ENCODE data around the gene NRXN3.

The NRXN3 gene

DNA sequence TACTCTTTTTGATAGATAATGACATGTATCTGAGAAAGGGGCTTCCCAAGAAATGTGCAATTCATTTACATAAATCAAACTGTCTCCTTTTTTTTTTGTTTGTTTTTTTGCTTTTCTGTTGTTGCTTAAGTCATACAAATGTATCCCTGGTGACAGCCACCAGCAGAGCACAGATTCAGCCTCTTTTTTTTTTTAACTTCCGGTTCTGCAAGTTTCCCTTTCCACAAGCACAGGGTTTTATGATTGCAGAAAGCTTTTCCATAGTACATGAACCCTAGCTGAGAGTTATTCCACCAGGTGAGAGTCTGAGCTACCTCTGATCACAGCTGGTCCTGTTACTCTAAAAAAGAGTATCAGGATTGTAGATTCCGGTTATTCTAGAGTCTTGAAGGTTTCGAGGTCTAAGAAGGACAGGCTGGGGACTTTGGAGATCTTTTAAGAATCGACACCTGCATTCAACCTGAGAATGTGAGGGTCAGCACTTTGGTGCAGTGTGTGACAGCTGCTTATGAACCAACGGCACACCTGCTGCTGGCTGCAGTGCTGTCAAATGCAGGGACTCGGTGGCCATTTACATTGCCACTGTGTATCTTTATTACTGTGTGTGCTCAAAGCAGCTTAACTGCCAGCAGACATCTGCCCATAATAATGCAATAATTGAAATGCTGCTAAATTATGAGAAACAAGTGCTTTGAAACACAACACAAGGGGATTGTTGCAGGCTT, 551.7 kb downstream of the NRXN3 start:
- DNase-seq (ENCODE audit: low read depth) = no peak

DNA sequence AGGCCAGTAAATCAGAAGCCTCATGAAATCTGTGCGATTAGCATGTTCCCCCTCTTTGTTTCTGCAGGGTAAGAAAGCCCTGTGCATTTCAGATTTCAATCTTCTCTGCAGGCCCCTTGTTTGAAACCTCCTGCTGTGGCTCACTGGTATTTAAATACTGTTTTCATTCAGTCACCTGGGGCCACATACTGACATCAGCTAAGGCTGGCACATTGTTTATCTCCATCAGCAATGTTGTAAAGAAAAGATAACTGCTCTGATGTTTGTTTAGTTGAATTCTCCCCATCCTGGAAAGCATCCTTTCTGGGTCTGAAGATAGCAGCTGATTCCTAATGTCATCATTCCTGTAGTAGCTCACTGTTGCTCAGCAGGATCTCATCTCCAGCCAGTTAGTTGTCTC, 554.9 kb downstream of the NRXN3 start:
- no peak for DNase-seq (ENCODE audit: low read depth)

DNA sequence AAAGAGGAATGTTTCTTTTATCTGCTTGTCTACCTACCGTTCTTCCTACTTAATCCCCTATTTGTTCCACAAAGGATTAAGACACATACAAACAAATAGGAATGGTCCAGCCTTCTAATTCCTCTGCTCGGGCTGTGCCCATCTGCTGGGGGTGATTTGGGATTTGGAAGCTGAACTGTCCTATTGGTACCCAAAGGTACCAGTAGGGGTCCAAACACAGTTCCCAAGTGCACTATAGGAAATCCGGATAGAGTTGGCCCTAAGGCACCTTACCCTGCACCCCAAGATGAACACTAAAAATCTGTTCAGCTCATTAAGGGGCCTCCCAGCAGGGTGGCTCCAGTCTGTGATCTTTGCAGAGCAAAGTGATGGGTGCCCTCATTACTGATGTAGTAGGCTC, 566.9 kb downstream of the NRXN3 start:
- no peak for DNase-seq (ENCODE audit: low read depth)

DNA sequence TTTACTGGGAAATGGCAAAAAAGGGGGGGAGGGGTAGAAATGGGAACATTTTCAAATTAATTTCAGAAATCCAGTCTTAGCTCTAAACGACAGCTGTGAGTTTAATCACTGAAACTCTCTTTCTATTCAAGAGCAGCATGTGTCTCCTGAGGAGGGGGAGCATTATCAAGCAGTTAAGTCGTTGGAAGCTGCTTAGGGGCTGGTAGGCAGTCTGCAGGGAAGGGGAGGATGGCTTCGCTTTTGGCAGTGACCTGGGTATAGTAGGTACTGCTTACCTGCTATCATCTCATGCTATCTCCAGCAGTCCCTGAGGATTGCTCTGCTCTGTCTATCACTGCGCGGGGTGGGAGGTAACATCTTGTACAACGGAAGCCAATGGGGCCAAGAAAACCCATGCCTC, 567.4 kb downstream of the NRXN3 start:
- no peak for DNase-seq (ENCODE audit: low read depth)

DNA sequence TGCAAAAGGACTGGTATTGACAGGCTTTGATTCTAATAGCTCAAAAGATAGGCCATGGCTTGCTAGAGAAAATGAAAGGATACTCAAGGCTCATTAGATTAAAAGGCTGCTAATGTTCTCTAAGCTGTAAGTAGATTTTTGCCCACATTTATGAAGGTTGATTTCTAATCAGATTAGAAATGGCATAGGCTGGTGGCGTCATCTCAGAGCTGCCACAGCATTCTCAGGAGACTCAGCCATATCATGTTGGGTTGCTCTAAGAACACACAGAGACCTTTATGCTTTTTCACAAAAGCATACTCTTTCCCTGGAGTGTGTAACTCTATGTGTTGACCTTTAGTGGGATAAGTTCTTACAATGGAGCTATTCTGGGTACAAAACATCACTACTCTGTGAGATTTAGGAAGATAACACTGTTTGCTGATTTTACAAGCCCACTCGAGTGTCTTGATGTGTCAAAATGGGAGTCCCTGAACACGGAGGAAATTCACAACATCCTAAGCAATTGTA, 576.0 kb downstream of the NRXN3 start:
- no peak for DNase-seq (ENCODE audit: low read depth)

DNA sequence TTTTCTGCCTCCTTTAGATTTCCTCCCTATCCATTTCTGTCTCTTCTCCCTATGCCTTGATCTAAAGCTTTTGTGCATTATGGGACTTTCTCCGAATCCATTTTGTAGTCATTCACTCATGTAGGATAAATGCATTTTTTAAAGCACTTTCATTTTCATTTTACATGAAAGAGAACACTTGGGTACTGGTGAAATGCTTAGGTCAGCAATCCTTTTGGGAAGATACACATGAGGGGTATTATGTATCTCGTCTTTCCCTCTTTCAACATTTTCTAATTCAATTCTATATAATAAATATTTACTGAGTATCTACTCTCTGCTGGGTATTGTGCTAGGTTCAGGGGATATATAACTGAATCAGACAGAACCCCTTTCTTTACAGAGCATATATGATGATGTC, 577.6 kb downstream of the NRXN3 start:
- DNase-seq (ENCODE audit: low read depth) = no peak

DNA sequence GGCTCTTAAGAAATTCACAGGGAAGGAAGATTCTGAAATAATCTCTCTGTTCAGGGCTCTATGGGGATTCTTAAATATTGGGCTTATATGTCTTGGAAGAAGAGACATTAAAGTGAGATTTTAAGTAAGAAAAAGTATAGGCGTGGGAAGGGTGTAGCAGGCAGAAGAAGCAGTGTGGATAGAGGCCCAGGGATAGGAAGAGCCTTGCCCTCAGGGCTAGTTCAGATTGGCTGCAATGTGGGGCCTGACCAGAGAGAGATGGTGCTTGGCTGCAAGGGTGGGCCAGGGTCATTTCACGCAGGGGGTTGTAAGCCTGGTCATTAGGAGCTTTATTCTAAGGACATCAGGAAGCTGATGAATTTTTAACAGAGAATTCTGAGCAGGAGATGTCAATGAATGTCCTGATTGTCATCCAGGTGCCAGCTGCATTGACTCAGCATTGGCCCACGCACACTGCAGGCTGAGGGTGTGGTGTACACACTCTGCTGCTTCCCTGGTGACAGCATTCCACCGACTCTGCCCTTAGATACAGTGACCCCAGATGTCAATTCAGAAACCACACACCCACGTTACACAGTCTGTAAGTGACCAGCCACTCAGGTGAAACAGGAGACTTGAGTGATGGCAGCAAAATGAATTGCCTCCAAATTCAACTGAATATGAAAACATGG, 582.5 kb downstream of the NRXN3 start:
- no peak for DNase-seq (ENCODE audit: low read depth)

DNA sequence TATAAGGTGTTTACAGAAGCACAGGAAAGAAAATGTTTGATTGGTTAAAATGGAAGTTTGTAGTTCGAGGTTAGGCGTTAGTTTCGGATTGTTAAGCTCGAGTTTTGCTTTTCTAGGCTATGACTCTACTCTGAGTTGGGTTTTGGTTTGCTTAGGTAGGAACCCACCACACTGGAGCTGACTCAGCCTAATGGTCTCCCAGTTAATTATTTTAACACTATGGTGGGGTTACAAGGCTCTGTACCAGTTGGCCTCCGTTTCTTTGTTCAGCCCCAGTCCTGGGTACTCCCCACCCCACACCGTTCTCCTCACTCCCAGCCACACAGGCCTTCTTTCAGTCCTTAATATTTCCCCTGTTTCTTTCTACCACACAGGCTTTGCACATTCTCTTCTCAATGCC, 583.9 kb downstream of the NRXN3 start:
- no peak for DNase-seq (ENCODE audit: low read depth)

DNA sequence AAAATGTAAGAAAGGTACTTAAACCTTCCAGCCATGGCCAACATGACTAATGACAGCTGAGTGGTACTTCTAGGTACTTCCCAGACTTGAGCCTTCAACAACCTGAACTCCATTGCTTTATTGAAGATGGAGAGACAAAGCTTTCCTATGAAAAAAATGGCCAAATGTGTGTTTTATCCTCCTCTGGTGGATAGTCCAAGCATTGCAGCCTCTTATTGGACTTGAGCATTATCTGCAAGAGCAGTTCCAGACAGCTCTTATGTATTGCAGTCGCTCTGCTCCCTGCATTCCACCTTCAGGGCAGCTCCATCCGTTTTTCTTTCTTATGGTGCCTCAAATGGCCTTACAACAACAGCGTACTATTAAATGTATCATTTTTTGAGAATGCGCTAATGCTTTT, 588.2 kb downstream of the NRXN3 start:
- no peak for DNase-seq (ENCODE audit: low read depth)

DNA sequence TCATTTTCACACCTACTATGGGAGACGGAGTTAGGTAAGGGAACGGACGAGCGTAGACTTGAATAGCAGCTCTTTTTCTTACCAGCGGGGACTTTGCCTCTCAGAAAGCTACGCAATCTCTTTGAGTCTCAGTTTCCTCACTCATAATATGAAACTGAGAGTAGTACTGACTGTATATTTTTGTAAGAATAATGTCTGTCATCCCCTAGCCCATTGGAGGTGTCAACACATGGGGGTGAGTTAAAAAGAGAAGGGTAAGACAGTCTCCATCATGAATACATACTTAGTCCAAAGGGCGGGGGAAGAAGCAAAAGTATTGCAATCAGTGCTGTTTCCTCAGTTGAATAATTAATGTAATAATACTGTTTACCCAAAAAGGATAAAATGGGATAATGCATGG, 592.2 kb downstream of the NRXN3 start:
- DNase-seq (ENCODE audit: low read depth) = no peak

DNA sequence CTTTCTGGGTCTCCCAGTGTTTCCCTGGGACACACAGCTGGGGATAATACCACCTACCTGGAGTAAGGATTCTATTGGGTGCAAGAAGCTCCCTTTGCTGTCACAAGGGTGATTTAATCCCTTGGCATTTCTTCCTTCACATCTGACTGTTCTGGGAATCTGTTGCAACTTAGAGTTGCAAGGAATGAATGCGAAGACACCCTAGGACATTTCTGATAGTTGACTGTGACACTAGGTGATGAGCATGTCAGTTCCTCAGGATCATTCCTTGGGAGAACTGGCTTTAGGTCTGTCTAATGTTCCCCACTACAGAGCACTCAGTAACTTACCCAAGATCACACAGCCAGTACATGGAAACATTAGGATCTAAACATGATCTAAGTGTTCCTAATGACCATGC, 593.6 kb downstream of the NRXN3 start:
- no peak for DNase-seq (ENCODE audit: low read depth)

DNA sequence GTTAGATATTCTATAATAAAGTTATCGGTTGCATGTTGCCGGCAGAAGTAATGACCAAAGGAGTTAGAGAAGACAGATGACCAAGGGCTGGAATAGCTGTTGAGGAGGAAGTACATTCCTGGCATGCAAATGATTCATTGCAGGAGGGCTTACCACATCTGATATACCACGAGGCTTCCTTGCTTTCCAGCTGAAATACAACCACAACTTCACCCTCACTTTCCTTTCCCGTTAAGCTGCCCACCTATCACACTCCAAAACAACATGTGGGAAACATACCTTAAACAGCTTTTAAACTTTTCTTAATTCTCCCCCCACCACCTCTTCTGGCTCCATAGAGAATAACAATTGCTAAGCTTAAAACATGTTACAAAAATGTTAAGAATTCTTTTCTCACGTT, 594.1 kb downstream of the NRXN3 start:
- DNase-seq (ENCODE audit: low read depth) = no peak

DNA sequence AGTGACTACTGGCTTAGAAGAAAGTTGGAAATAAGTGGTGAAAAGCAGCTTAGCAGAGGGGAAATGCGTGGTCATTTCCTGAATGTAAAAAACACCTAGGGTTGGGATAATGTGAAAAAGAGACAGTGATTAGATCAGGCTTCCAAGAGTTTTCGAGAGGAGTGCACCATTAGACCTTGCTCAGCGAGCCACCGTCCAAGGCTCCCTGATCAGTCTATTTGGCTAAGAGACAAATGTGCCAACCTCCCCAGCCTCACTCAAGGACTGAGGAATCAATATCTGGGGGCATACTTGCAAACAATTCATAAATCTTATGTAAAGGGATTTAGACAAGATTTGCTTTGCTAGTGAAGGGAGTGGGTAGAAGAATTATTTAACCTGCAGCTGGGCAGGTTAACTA, 594.5 kb downstream of the NRXN3 start:
- DNase-seq (ENCODE audit: low read depth) = no peak

DNA sequence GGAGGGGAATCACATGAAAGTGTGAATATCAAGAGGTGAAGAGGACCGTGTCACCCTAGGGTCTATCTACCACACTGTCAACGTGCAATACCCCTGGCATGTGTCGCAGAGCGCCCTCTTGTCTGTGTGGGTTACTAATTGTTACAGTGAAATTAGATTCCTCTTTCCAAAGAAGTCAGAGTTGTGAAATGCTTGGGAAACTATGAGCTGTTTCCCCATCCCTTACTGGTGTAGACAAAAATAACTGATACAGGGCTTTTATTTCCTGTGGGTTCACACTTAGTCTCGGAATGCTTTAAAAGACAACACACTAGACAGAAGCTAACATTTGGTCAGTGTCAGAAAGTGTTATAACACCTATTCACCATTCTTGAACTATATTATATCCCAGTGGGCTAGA, 597.3 kb downstream of the NRXN3 start:
- DNase-seq (ENCODE audit: low read depth) = no peak

DNA sequence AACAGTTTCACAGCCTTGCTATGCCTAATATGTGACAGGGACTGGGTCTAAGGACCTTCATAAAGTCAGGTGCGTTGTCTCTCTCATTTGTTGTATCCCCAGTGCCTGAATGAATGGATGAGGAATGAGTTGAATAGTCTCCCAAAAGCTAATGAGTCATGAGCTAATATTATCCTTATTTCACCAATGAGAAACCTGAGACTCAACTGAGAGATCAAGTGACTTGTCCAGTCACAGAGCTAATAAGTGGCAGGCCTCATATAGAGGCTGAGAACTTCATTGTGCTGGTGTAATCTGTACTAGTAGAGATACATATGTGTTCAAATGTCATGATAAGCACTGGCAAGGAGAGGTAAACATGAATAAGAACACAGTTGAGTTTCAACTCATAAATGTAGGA, 612.4 kb downstream of the NRXN3 start:
- no peak for DNase-seq (ENCODE audit: low read depth)

DNA sequence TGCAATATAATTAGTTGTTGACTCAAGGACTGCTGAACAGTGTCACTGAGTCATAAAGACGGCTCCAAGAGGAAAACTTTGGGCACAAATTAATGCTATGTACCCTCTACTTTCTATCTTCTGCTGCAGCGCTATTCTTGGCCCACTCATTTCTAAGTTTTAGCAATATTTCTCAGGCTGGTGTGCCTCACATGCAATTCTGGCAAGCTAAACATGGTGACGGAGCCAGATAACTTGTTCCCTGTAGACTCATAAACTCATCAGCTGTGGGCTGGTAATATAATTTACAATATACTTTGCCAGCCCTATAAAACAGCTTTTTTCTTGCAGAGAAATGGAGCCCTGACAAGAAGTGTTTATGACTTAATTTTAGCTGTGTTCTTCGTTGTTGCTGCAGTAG, 615.1 kb downstream of the NRXN3 start:
- no peak for DNase-seq (ENCODE audit: low read depth)

DNA sequence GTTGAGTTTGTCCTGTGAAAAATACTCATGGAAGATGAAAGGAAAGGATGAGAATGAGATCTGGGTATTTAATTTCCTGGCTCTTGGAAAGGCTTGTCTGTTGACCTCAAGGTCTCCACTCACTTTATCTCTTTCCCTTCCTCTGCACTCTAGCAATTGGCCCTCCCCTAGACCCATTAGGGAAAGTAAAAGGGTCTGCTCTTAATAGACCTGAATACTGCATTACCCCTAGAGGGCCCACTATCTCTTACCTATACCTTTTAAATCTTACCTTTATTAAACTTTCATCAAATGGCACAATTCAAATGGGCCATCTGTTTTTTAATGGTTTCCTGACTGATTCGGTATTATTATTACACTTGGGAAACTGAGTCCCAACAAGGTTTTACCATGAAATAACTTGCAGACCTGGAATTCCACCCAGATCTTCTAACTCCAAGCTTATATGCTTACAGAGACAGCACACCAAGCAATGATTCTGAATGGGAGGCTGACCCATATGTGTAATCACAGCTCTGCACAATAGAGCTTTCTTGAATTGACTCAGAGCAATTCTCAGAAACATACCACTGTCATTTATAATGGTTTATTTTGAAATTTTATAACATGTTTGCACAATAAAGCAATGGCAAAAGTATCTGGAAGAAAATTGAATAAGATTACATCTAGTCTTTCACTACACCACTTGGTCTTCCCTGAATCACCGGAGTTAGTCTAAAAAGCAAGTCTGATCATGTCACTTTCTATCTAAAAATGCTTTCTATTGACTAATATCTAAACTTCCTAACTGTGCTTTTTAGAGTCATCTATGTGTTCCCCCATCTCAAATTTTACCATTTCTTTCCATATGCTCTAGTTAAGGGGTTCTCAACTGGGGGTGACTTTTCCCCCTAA, 618.5 kb downstream of the NRXN3 start:
- no peak for DNase-seq (ENCODE audit: low read depth)

DNA sequence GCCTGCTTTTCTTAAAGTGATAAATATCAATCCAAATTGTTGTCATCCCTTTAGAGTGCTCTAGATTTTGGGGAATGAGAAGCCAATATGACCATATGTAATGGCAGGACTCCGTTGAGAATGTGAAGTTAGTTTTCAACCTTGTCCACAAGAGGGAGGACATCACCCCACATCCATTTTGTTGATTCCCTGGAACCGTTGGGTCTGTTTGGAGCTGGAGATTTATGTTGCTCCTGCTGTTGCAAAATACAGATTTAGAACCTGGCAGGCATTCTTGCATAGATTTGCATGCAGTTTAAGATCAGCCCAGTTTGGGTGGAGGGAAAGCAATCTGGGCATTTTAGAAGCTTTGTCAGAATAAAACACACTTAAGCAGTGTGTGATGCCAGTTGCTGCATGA, 620.1 kb downstream of the NRXN3 start:
- DNase-seq (ENCODE audit: low read depth) = no peak

DNA sequence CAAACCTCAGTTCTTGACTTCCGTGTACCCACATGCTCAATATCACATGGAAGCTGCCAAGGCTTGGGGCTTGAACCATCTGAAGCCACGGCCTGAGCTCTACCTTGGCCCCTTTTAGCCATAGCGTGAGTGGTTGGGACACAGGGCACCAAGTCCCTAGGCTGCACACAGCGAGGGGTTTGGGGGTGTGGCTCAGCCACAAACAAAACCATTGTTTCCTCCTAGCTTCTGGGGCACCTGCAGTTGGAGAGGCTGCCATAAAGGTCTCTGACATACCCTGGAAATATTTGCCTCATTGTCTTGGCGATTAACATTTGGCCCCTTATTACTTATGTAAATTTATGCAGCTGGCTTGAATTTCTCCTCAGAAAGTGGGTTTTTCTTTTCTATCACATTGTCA, 628.6 kb downstream of the NRXN3 start:
- DNase-seq (ENCODE audit: low read depth) = no peak

DNA sequence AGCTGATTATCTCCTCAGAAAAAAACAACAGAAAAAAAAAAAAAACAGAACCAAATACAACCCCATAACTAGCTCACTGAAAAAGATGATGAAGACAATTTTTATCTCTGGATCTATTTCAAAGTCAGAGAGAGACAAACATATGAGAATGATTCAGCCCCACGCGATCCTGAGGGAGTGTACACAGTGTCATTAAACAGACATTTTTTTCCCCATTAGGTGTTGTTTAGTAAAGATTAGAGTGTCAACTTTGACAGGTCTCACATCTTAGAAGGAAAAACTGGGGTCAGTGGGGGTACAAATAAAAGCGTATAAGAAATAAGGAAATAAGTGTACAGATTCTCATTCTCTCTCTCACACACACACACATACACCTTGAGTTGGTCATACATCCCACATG, 635.4 kb downstream of the NRXN3 start:
- no peak for DNase-seq (ENCODE audit: low read depth)

DNA sequence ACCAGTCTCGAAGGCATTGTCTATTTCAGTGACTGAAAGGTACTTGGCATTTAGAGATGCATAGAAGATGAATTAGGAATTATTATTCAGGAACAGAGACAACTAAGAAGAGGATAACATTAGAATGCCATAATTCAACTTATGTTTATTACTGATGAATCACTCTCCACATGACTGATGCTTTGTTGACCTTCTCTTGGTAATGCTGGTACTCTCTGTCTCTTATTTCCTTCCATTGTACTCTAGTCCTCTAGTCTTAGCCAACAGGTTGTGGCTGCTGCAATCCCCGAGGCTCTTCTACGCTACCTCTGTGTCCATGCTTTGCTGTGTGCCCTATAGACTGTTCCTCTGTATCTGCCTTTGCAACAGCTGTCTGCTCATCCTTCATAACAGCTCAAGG, 652.9 kb downstream of the NRXN3 start:
- DNase-seq (ENCODE audit: low read depth) = no peak

DNA sequence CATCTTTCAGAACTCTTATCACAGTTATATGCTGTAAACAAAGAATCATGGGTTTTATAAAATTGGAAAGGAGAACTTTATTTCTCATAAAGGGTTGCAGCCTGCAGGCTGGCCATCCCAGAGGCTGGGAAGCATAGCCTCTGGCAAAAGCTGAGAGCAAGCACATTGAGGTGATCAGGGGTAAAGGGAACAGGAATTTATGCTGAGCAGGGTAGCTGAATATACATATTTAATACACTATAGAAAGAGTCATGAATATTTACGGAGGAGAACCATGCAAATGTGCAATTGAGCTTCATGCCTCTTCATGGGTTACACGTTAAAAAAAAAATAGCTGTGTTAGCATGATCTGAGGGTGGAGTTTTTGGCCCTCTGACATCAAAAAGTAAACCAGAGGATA, 653.3 kb downstream of the NRXN3 start:
- DNase-seq (ENCODE audit: low read depth) = no peak

DNA sequence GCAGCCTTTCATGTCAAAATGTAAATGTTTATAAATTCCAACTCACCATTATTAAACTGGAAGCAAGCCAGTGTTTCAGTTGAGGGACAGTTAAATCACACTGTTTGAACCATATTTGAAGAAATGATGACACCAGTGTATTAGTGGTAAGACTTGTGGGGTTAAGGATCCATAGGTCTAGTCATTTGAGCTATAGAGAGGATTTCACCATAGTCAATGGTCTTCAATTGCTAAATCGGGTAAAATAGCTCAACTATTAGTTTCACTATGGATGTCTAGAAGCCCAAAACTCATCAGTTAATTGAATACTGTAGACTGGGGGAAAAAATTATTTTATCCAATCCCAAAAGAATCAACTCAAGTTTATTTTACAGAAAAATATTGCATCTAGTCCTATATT, 659.1 kb downstream of the NRXN3 start:
- DNase-seq (ENCODE audit: low read depth) = no peak
